Measurements from ENCODE around the gene EZR. TPM values are rescaled to one million over a fixed set of nuclear protein-coding genes. Genes with fewer than 3 reads are reported as not detected.

Gene EZR
- total RNA-seq, 2 donors from 2014 or later: 161 to 197 TPM

DNA sequence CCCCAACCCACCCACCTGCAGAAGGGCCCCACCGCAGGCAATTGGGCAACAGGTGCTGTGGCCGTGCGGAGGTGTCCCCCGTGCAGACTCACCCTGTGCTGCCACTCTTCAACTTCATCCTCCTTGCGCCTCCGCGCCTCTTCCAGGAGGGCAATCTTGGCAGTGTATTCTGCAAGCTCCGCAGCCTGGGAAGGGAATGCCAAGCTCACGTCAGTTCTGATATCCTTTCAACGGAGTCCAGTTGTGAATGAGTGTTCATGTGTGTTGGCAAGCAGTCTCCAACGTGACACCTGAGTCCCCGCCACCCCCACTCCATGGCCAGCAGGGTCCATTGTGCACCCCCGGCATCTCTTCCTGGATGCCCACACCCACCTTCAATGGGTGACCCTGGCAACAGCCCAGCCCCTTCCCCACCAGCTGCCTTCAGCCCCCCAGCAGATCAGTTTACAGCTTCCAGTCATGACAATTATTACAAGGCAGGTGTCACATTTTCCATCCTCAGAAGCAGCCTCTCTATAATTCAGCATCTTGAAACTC, 49.9 kb downstream of the EZR start:
- H3K4me1 ChIP-seq: peaks cover 0 to 50% of the 10 kb centered on the region in 2 donors

DNA sequence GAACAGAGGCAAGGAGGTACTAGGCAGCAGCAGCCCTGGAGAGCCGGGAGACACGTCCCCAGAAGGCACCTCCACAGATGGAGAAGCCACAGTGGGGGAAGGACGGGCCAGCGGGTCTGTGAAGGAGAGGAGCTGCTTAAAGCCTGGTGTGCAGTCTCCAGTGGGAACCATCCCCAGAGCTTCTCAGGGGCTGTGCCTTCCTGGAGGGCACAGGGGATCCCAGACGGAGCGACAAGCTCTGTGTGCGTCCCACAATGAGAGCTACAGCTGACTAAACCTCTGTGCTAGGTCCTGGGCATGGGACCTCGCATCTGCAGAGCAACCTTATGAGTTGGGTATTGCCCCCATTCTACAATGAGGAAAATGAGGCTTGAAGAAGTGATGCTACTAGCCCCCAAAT, 50.7 kb downstream of the EZR start:
- H3K36me3 ChIP-seq: peaks cover 82% of the 10 kb centered on the region
- H3K27ac ChIP-seq: peak overlapping the region in 1 of 2 donors; percentile 61
- peaks cover 0 to 59% of the 10 kb centered on the region in 2 donors for H3K4me1 ChIP-seq

More for the DNA sequence above, 49.9 kb downstream of the EZR start:
- Histone ChIP-seq H3K4me3 (no peak overlapping the region), H3K27ac (peak overlapping the region; percentile 61 to 70), H3K36me3 (peaks cover 88% of the 10 kb centered on the region), H3K9me3 (no peaks in the 10 kb centered on the region), H3K27me3 (no peaks in the 10 kb centered on the region)
- DNase-seq (ENCODE audit: low spot score): no peak
- TF ChIP-seq, protein P1, sequence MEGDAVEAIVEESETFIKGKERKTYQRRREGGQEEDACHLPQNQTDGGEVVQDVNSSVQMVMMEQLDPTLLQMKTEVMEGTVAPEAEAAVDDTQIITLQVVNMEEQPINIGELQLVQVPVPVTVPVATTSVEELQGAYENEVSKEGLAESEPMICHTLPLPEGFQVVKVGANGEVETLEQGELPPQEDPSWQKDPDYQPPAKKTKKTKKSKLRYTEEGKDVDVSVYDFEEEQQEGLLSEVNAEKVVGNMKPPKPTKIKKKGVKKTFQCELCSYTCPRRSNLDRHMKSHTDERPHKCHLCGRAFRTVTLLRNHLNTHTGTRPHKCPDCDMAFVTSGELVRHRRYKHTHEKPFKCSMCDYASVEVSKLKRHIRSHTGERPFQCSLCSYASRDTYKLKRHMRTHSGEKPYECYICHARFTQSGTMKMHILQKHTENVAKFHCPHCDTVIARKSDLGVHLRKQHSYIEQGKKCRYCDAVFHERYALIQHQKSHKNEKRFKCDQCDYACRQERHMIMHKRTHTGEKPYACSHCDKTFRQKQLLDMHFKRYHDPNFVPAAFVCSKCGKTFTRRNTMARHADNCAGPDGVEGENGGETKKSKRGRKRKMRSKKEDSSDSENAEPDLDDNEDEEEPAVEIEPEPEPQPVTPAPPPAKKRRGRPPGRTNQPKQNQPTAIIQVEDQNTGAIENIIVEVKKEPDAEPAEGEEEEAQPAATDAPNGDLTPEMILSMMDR (IDR thresholded peaks at IDR 0.05): no peak

DNA sequence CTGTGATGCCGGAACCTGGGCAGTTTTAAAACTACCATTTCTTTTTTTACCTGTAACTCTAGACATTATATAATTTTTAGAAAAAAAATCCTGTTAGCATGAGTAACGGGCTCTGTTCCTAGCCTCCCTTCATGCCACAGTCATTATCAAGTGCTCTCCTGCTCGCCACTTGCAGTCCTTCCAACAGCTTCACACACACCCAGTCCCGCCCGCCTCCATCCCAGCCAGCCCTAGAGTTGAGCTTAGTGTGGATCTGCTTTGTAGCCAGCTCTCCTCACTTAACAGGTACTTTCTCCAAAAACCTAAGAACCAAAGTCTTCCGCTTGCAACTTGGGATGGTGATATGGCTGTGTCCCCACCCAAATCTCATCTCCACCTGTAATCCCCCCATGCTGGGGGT, 51.5 kb downstream of the EZR start:
- H3K4me3 ChIP-seq: no peak overlapping the region
- H3K9me3 ChIP-seq: no peaks in the 10 kb centered on the region
- TF ChIP-seq, protein P1 (IDR thresholded peaks at IDR 0.05): no peak
- no peaks in the 10 kb centered on the region for H3K27me3 ChIP-seq
- peaks cover 0 to 65% of the 10 kb centered on the region in 2 donors for H3K4me1 ChIP-seq
- DNase-seq (ENCODE audit: low spot score): no peak
- peak overlapping the region in 1 of 2 donors; percentile 61 for H3K27ac ChIP-seq
- H3K36me3 ChIP-seq: peaks cover 78% of the 10 kb centered on the region

More for the DNA sequence above, 50.7 kb downstream of the EZR start:
- H3K4me3 ChIP-seq: no peak overlapping the region
- no peak for DNase-seq (ENCODE audit: low spot score)
- no peaks in the 10 kb centered on the region for H3K27me3 ChIP-seq
- TF ChIP-seq, protein P1 (IDR thresholded peaks at IDR 0.05): no peak
- H3K9me3 ChIP-seq: no peaks in the 10 kb centered on the region

DNA sequence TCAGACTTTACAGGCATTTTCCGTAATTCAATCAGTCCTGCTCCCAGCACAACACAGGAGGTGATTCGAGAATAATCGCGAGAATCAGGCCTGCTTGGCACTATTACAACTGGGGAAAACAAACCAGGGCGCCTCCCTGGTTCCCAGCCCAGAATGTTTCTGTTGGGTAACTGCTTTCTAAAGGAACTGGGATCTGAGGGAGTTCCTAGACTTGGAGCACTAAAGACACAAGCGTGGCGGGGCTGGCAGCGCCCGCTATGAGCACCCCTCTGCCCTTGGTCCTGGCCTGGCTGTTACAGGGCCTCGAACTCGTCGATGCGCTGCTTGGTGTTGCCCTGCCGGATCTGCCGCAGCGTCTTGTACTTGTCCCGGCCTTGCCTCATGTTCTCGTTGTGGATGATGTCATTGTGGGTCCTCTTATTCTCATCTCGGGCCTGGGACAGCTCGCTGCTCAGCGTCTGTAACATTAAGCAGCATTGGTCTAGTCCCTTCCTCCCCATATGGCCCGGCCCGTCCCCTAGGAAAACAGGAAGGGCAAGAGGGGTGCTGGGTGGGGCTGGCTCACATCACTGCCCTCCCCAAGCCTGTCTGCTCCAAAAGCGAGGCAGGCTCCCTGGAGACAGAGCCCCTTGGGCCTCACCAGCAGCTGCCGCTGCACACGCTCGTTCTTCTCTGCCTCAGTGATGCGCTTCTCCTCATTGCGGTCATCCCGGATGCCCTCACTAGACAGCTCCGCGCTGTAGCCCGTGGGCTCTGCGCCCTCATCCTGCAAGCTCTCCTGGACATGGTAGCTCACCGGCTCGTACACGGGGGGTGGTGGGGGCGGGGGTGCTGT, 52.3 kb downstream of the EZR start:
- no peaks in the 10 kb centered on the region for H3K9me3 ChIP-seq
- peaks cover 71% of the 10 kb centered on the region for H3K36me3 ChIP-seq
- H3K27ac ChIP-seq: peak overlapping the region in 1 of 2 donors; percentile 24
- H3K4me3 ChIP-seq: no peak overlapping the region
- H3K4me1 ChIP-seq: peaks cover 0 to 59% of the 10 kb centered on the region in 2 donors
- TF ChIP-seq, protein P1 (IDR thresholded peaks at IDR 0.05): no peak
- DNase-seq (ENCODE audit: low spot score): no peak
- H3K27me3 ChIP-seq: no peaks in the 10 kb centered on the region

DNA sequence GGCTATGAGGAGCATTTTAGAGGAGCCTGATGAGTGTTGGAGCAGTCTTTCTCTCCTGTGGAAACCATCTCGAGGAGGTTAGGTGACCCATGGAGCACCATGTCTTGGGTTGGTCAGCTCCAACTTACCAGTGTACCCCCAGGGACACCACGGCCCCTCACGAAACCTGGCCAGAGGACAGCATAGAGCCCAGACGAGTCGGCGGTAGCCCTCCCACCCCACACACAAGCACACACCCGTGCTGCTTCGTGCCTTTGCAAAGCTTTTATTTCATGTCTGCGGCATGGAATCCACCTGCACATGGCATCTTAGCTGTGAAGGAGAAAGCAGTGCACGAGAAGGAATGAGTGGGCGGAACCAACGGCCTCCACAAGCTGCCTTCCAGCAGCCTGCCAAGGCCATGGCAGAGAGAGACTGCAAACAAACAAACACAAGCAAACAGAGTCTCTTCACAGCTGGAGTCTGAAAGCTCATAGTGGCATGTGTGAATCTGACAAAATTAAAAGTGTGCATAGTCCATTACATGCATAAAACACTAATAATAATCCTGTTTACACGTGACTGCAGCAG, 53.6 kb downstream of the EZR start:
- no peaks in the 10 kb centered on the region for H3K9me3 ChIP-seq
- no peak overlapping the region for H3K4me3 ChIP-seq
- DNase-seq (ENCODE audit: low spot score): no peak
- H3K36me3 ChIP-seq: peaks cover 64% of the 10 kb centered on the region
- TF ChIP-seq, protein P1 (IDR thresholded peaks at IDR 0.05): no peak
- peaks cover 0 to 47% of the 10 kb centered on the region in 2 donors for H3K4me1 ChIP-seq
- no peak overlapping the region for H3K27ac ChIP-seq
- no peaks in the 10 kb centered on the region for H3K27me3 ChIP-seq

Measured in right atrium auricular region (tissue), 2 donors.